Esophagus mucosa (tissue), 1 donor: ENCODE measurements around the gene RXRB. TPM values are rescaled to one million over a fixed set of nuclear protein-coding genes. Genes with fewer than 3 reads are reported as not detected.
A peak's percentile ranks its signal among the peaks of the same experiment; 100 is the strongest.

Source experiments
- ATAC-seq: fragments of 200-7000 bp; cut with Tn5 transposase; one replicate; pipeline ENCODE4 v1.9.1; 2020
- total RNA-seq: library from RNA; stranded (reverse); gene quantifications from one replicate; pipeline ENCODE4 v1.2.4, GENCODE V29; 2023
- donor health status: DM: yes; HTN: yes; CAD: no.

The RXRB gene
- total RNA-seq, 1 donor from 2014 or later, result 19.6 TPM

DNA sequence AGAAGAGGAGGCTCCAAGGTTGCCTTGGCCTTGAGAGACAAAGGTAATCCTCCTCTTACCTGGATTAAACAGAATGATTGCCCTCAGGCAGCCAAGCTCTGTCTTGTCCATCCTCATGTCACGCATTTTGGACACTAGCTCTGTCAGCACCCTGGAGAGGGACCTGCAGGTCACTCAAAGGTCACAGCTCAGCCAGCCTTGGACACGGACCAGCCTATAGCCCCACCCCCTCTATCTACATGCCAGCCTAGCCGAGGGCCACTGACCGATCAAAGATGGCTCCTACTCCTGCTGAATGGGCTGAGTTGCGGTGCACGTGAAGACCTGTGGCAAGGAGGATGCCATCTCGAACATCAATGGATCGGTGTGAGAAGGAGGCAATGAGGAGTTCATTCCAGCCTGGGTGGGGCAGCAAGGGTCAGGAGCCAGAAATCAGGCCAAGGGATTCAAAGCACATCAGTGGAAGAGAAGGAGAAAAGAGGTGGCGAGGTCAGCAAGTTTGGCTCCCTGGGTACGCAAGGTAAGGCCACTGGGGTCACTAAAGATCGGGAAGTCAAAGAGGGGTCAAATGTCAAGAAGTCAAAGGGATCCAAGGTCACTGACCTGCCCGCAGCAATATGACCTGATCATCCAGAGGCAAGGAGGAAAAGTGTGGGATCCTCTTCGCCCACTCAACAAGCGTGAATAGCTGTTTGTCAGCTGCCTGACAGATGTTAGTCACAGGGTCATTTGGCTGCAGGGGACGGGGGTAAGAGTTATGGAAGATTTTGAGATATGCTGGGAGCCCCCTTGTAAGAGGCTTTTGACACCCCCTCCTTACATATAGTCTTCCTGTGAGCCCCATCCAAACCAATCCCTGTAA is 4.9 kb downstream of the RXRB start:
- ATAC-seq, result no peak

DNA sequence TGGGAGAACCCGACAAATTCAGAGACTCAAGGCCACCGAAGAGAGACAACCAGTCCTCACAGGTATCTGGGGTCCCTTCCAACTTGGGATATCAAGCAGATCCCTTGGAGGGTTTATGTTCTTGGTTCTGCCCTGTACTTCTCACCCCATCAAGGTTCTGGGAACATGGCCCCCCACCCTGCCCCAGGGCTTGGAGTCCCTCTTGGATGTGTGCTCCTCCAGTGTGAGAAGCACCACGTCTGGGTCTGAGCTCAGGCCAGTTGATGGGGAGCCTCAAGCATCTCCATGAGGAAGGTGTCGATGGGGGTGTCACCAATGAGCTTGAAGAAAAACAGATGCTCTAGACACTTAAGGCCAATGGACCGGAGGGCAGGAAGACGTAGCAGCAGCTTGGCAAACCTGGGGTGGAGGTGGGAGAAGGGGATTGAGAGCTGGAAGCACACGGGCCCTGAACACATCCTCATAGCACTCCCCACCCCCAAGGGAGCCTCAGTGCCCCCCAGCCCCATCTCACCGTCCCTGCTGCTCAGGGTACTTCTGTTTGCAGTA is 6.0 kb downstream of the RXRB start:
- ATAC-seq, result no peak

DNA sequence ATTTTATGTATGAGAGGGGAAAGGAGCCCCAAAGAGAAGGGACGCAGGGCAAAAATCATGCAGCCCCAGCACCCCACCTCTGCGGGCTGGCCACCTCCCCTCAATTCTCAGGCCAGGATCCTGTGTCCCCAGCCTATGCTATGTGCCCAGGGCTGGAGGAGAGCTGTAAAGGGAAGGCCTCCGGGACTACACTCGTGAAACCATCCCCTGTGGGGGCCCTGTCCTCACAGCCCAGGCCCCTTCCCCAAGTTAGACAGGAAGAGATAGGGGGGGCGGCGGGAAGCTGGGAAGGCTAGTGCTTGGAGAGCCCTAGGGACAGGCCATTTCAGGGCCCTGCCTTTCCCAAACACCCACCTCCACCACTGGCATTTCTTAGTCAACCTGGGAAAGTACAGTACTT is 6.8 kb downstream of the RXRB start:
- ATAC-seq, result no peak

DNA sequence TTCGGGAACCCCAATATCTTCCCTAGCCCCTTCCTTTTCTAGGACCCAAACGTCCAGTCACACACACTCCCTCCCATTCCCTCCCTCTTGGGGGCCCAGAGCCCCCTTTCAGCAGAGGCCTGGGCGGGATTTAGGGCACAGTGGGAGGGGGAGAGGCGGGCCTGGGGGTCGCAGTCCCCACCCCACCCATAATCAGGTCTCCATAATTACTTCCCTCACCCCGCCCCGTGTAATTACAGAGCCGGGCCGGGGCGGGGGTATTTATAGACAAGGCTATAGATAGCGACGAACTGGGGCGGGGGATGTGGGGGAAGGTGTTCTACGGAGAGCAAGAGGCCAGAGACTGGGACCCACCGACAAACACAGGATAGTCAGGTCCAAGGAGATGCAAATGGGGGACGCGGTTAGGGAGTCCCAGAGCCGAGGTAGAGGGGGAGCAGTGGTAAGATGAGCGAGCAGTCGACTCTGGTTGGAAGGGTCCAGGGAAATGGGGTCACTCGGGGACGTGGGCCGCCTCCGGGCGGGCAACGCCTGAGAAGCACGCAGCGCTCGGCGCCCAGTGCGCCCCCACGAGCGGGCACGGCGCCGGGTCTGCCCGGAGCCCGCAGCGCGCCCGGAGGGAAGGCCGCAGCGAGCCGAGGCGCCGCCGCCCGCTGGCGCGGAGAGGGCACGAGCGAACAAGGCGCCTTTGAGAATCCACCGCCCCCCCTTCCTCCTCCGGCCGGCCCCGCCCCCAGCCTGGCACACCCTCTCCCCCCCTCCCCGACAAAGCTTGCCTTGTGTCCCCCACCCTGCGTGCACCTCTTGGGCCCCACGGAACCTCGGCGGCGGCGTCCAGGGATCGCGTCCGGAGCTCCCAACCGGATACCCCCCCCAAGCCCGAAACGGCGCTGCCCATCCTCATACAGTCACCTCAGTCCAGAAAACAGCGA is 7.5 kb downstream of the RXRB start:
- ATAC-seq, result peak; percentile 5

DNA sequence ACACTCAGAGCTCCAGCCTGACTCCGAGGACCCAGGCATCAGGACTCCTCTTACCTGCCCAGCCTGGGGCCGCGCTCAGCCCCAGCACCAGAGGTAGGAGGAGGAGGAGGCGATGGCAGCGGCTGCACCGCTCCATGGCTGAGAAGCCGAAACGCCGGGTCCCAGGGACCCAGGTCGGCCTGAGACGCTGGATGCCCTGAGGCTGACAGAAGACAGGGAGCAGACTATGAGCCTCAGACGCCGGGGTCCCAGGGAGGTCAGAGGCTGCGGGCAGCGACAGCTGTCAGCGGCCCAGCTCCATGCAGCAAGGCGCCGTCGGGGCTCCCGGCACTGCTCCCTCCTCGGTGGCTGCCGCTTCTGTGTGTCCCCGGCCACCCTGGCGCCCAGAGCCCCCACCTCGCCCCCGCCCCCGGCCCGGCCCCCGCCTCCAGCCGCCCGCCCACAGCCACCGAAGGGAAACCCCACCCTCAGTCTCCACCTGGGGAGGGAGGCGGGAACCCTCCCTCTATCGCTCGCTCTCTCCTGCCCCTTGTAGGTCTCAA is 8.3 kb downstream of the RXRB start, which contains the start of gene COL11A2:
TSS of gene COL11A2 (minus strand) at position 363 of the 542 bp plus-strand sequence. CDS start at position 136, 227 bp downstream.
- ATAC-seq, result peak; percentile 6

DNA sequence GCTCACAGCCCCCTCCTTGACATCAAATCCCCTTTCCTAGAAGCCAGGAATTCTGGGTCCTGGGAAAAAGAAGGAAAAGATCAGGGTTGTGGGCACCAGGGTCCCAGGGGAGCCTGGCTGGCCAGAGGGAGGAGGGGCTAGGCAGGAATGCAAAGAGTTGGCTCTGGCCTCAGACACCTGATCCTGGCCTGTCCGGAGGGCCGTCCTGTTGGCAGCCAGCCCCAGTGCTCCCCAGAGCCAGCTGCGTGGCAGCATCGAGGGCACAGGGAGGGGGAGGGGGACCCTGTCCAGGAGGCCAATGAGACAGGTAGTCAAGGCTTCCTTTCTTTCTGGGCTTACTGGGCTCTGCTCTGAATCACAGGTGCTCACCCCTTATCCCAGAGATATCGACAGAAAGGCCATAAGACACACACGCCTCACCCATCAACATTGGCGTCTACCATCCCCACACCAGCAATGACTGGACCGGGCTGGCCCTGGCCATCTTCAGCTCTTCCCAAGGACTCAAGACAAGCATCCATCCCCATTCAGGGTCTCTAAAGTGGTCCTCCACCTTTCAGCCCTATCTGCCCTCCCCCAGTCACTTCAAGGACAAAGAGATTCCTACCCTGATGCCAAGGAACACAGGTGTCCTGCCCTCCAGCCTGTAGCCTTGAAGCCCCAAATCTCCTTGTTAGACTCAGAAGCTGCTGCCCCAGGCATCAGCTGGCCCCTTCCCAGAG is 8.9 kb downstream of the RXRB start:
- ATAC-seq, result no peak

DNA sequence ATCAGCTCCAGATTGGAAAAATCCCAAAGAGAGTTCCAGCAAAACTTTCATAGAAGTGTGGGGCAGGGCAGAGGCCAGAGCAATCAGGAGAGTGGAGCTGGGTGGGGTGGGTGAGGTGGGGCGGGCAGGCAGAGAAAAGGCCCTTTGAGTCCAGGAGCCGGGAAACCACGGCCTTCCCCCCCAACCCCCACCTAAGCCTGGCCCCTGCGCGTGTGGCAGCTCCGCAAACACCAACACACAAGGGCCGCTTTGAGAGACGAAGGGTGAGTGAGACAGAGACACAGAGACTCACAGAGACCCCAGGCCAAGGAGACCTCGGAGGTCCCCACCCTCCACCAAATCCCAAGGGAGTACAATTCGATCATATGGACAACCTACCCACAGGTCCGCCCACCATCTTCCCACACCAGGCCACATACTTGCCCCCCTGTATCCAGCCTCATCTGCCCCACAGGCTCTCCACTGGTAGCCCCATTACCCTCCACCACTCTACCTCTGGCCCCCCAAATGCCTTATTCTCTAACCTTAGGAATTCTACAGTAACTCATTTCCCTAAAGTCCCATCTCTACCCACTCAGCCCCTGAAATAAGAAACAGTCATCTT is 9.9 kb downstream of the RXRB start:
- no peak for ATAC-seq

DNA sequence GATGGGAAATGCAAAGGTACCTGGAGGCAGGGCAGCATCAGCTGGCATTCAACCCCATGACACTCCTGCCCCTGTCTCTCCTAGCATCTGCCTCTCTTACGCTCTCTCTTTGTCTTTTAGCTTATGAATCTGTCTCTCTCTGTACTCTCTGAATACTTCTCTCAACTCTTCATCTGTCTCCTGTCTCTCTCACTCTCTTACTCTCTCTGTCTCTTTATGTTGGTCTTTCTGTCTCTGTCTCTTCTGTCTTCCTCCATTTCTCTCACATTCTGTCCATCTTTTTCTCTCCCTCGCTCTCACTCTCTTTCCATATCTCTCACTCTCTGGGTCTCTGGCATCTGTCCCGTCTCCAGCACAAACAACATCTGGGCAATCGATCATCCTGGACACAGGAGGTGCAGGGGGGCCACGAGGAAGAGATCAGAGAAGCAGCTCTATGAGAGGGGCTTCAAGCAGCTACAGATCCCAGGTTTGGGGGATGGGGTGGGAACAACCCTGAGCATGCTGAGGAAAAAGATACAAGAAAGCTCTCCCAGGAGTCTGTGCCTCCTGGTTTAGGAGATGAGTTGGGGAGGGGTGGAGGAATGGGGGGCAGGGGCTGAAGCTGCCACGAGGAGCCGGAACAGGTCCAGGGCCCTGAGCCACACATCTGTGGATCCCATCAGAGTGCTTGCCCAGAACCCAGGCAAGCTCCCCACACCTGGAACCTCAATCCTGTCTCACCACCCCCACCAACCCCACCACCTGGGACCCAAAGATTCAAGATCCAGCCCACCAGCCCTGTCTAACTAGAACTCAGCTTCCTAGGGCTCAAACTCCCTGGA is 10.6 kb downstream of the RXRB start:
- no peak for ATAC-seq

DNA sequence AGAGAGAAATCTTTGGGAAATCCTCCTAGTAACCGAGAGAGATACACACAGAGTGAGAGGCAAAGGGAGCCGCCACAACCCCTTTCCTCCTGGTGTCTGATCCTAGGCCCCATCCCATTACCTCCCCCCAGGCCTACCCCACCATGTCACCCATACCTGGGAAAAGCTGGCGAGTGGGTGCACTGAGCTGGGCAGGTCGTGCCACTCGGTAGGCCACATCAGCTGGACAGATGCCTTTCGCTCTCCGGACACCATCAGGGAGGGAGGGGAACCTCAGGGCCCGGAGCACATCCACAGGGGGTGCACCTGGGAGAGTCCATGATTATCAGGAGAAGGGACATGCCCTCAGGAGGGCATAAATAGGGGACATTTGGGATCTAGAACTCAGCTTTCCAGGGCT is 11.3 kb downstream of the RXRB start:
- no peak for ATAC-seq

DNA sequence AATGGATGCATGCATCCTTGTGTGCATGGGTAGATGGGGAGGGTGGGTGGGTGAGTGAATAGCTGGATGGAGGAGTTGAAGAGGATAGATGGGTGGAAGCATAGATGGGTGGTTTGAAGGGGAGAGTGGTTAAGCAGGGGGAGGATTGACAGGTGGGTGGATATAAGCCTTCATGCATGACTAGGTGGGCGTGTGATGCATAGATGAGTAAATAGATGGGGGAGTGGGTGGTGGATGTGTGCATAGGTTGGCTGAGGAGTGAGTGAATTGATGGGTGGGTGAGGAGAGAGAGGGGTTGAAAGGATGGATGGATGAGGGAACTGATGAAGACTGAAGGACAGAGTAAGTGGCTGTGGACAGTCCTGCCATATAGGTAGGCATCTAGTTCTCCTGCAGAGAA is 12.7 kb downstream of the RXRB start:
- ATAC-seq, result no peak

DNA sequence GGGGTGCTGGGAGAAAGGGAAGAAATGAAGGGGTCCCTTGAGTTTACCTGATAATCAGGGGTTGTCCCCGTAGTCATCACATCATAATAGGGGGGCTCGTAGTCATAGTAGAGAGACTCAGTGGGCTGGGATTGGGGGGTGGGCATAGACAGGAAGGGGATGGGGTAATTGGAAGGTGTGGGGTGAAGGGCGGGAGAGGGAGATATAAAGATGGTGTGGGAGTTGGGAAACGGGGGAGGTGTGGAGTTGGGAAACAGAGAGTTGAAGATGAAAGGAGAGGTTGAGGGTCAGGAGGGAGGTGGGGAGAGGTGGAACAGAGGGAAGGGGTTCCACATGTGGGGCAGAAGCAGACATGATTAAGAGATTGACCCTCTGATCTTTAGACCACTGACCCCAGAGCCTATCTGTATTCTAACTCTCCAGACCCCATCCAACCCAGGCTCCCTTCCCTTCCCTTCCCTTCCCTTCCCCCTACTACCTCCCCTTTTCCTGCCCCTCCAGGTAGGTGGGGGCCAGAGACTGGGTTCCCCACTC is 14.7 kb downstream of the RXRB start:
- no peak for ATAC-seq

DNA sequence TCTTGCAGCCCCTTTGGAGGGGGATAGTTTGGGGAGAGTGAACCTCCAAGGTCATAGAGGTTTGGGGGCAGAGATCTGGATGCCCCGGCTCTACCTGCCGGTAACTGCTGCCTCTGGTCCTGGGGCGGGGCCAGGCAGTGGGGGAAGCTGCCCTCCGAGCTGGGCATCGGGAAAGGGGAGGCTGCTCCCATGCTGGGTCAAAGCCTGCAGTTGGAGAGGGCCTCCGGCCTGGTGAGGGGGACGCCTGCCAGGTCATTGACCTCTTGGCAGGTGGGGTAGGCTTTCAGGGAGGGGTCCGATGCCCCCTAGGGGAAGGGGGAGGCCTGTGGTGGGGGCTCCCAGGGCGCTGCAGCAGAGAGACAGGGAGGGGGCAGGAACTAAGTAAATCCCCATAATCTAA is 15.3 kb downstream of the RXRB start:
- no peak for ATAC-seq

DNA sequence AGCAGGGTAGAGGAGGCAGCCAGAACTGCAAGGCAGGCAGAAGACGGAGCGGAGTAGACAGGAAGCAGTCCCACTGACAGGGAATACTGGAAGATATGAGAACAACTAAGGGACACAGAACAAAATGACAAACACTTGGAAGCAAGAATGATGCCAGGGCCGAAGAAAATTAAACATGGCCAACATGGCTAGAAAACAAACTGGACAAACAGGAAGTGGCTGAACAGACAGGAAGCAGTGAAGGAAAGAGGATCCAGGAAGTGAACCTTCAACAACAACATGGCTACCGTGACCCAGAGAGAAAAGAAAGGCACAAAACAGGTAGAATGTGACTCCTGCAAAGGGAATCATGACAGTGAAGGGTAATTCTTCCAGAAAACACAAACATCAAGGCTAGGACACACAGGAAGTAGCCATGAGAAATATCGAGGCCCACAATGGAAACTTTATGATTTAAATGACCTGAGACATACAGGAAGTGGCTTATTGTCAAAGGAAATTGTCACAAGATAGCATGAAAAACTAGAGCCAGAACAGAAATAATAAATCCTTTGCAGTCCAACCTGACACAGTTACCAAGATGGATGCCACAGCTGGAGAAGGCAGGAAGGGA is 17.3 kb downstream of the RXRB start:
- no peak for ATAC-seq

DNA sequence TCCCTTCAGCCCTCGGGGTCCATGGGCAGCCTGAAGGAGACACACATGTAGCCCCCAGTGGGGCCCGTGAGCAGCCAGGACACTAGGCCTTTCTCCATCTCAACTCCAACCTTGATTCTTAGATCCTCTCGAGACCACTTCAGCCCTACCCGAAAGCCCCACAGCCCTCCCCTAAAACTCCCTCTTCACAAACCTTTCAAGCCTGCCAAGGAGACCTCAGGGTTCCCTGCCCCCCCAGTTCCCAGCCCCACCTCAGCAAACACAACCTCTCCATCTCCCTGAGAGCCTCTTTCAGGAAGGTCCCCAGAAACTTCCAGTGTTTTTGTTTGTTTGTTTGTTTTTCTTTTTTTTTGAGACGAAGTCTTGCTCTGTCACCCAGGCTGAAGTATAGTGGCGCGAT is 19.3 kb downstream of the RXRB start:
- no peak for ATAC-seq

DNA sequence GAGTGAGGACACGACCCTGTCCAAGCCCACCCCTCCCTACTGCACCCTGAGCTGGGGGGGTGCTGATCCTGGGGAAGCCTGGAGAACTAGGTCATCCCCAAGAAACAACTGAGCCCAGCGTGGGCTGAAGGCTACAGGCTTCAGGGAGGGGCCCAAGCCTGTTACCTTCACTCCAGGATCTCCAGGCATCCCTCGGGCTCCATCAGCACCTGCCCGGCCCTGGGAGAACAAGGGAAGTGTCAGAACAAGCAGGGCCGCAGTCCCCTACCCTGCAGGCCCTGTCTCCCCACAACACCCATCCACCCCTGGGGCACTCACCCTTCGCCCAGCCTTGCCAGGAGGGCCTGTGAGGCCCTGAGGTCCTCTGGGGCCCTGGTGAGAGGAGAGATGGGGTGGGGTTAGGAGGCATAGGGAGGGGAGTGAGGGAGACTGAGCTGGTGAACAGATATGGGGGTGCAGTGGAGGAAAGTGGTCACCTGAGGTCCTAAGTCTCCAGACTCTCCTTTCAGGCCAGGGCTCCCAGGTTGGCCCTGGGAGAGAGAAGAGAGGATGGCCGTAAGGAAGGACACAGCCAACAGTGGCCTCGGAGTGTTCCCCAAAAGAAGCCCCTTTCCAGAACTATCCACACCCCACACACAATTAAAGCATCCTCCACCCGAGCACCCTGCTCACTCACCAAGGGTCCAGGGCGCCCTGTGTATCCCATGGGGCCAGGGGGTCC is 21.6 kb downstream of the RXRB start:
- no peak for ATAC-seq

DNA sequence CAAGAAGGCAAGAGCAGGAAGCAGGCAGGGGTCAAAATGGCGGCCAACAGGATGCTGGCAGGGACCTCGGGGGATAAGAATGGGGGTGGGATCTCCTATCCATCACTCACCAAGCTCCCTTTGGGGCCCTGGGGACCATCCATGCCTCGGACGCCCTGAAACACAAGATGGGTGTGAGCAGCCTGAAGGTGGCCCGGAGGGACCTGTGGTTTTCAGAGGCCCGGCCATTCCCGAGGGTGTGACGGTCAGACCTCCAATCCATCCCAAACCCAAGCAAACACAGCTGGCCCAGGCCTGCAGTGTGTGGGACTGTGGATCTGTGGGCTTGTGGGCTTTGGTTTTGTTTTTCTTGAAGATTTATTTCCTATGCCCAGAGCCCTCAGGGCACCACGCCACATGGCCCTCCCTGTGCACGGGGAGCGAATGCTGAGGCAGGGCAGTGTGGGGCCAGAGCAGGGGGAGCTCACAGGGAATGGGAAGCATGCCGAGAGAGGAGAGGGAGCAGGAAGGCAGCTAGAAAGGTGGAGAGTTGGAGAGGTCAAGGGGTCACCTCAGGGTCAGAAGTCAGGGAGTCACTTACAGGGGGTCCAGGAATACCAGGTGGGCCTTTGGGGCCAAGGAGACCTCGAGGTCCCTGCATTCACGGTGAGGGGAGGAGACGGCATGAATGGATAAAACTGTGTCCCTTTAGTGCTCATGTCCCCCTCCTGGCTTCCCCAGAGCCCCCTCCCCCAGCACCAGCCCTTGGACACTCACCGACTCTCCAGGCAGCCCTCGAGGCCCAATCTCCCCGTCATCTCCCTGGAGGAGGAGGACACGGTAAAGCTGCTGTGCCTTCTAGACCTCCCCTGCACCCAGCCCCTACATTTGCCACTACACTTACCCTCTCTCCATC is 22.7 kb downstream of the RXRB start:
- ATAC-seq, result no peak

DNA sequence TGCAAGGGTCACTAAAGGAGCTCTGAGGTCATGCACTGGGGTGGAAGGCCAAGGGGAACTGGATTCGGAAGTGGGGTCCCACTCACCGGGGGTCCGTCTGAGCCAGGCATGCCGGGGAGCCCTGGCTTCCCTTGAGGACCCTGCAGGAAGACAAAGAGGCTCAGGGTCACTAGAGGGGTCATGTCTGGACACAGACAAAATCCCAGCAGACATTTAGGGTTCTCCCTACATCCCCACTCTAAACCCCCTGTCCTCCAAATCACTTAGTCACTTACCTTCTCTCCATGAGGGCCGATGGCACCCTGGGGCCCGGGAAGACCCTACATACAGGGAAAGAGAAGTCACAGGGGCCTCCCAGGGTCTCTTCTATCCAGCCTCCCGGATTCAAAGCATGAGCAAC is 23.6 kb downstream of the RXRB start:
- ATAC-seq, result no peak

DNA sequence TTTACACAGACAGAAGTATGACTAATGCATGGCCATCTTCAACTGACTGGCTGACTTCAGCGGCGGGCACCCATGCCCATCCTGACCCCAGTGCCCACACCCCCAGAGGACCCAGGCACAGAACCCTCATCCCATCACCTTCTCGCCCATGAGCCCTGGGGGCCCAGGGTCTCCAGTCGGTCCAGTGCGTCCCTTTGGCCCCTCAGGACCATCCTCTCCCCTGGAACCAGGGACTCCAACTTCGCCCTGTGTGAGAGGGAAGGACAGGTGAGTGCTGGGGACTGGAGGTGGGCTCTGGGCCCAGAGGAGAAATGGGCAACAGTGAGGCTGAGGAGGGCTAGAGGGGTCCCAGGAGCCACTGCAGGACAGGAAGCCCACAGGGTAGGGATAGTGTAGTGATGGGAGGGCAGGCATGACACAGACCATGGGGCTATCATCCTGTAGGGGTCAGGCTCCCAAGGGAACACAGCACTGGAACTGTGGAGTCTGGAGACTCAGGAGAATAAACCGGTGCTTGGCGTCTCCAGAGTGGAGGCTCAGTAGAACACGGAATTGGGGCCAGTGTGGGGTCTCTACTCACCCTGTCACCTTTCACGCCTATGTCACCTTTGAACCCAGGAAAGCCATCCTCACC is 24.9 kb downstream of the RXRB start:
- no peak for ATAC-seq
